NCI-H146 treated with DMSO at 0.1 percent for 48 hours (cell line): ENCODE measurements around the gene ATP13A2.
A peak's percentile ranks its signal among the peaks of the same experiment; 100 is the strongest.
"Not testable (repeated sequence)": the region's sequence is repeated elsewhere in the genome, so short reads cannot be mapped to it uniquely, and the experiment has no call there.

Experiments
- DNase-seq: peaks from one replicate; lab custom pipeline; 2025; ENCODE audit not compliant: unreplicated experiment; lab: John Stamatoyannopoulos, UW

The ATP13A2 gene

DNA sequence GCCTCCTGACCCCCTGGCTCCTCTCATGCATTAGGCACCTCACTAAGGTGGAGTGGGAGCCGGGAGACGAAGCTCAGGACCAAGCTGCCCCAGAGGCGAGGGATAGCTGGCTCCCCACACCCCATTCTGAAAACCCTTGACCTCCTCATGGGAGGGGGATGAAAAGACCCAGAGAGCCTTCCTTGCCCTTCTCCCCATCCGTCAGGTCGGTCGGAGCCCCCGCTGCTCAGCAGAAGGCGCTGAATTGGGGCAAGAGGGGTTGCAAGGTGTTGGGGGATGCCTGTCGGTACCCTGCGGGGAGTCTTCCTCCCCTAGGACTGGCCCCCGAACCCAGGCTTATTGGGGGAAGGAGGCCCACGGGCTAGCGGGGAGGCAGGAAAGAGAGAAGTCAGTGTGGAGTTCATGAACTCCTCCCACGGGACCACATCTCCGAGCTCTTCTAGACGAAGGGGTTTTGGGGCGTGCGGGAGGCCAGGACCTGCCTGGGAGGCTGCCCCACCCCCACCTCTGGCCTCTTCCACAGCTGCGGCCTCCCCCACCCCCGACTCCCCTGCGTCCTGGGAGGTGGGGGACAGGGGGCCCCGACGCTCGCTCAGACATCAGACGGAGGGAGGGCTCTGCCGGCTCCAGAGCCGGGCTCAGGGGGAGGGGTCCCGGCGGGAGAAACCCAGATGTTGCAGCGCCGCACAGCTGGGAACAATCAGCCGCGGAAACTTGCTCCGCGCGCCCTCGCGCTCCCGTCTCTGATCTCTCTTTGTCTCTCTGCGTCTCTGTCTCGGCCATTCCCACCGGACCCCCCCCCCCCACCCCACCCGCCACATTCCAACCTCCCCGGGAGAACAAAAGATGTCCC, 32.0 kb downstream of the ATP13A2 start:
- DNase-seq: no peak

DNA sequence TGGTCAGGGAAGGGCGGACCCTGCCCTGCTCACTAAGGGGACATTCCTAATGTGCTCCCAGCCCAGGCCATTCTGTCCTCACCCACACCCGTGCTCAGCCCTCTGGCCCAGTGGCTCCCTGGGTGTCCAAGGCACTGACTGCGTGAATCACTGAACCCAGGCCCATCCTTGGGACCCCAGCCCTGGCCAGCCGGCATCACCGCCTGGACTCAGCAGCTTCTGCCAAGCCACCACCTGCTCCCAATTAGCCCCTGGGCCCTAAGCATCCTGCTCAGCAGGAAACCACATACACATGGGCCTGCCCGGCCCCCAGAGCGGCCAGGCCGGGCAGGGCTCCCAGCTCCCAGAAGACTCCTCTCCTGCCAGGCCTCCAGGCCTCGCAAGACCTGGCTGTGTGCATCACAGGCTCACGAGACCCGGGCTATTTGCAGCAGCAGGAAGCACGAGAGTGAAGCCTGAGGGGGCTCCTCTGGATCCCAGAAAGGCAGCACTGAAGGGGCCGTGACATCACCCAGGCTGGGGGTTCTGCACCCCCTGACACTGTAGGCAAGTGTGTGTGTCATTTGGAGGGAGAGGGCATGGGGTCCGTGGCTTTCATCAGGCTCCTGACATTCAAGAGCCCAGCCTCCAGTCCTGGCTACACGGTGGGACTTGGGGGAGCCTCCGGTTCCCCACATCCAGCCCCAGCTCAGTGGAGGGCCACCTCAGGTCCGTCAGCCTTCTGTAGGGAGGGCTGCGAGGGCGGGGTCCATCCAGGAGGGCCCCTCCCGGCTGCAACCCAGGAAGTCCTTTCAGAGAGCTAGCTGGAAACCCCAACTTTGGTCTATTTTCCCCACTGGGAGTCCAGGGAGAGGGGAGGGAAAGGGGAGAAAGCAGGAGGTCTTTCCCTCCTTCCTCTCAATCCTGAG, 32.9 kb downstream of the ATP13A2 start:
- DNase-seq: peak; percentile 27

DNA sequence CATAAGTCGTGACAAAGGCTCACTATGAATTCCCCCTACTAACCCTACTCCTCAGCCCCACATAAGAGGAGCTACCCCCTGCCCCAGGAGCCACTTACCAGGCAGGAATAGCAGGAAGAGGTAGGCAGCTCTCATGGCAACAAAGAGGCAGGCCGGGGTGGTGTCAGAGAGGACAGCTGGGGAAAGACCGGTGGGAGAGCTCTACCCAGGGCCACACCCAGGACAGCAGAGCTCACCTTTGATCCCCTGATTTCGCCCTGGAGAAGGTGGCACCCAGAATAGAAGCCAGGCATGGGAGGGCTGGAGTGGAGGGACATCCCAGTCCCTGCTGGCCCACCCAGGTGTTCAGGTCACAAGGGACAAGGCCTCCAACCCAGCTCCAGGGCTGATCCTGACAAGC, 33.6 kb downstream of the ATP13A2 start:
- DNase-seq: no peak

DNA sequence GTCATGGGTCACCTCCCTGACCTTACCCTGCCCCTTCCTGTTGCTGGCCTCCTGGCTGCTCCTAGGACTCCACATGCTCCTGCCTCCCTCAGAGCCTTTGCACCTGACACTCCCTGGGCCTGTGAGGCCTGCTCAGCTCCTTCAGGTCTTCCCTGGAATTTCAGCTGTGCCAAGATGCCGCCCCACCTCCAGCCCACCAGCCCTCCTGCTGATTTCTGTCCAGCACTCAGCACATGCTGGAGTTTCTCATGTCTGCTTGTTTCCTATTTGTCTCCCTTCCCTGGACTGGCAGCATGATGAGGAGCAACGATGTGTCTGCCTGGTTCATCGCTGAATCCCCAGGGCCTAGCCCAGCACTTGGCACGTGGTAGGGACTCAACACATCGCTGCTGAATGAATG, 34.4 kb downstream of the ATP13A2 start:
- no peak for DNase-seq

DNA sequence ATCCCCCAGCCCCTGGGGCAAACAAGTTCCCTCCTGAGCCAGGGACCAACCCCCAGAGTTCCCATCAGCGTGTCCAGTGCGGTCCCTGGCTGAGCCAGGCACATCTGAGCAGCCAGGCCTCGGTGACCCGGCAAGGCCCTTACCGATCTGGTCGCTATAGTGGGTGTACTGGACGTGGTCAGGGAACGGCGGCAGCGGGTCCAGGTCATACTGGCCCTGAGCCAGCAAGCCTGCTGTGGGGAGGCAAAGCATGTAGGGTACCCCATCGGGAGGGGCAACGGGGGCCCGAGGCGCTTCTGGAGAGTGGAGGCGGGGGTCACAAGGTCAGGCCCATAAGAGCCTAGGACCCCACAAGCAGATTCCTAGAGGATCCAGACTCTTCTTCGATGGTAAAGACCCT, 34.8 kb downstream of the ATP13A2 start:
- DNase-seq: no peak

DNA sequence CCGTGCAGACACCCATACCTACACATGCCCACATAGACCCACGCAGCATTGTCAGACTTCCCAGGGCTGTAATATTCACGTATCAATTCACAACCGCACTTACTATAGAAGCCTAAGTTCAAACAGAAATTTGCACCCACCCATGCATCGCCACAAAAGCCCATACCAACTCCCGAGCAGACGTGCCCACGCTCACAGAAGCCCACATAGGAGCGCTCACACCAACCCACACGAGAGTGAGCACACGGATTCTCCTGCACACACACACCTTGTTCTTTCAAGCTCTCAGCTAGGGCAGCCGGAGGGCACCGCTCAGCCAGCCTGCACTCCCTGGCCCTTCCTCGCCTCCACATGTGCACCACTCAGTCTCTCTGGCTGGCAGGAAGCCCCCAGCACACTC, 35.9 kb downstream of the ATP13A2 start:
- DNase-seq: no peak

DNA sequence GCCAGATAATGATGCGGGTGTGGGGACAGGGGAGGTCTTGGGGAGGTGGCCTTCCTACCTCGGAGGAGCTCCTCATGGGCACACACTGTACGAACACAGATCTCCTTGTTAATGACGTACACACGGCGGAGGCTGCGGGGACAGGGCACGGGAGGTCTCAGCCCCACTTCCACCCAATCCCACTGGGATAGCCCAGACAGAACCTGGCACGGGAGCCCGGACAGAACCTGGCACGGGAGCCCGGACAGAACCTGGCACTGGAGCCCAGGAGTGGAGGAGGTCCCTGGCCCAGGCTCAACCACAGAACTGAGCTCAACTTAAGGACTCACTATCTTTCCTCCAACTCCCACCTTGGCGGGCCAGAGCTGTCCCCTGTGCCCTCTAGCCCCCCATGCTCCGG, 36.5 kb downstream of the ATP13A2 start:
- DNase-seq: no peak

DNA sequence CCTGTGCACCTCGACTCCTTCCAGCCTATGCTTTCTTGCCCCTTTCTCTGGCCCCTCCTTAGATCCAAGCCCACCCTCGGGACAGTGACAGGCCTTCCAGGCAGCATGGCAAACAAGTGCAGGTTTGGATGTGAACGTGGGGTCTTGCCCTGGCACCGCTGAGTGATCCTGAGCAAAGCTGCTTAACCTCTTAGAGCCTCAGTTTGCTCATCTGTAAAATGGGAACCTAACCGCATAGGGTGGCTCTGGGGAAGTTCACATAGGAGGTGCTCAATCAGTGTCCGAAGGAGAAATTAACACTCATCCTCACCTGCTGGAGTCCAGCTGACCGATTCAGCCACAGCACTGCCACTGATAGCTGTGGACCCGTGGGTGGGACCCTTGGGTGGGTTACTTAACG, 38.5 kb downstream of the ATP13A2 start:
- DNase-seq: no peak

DNA sequence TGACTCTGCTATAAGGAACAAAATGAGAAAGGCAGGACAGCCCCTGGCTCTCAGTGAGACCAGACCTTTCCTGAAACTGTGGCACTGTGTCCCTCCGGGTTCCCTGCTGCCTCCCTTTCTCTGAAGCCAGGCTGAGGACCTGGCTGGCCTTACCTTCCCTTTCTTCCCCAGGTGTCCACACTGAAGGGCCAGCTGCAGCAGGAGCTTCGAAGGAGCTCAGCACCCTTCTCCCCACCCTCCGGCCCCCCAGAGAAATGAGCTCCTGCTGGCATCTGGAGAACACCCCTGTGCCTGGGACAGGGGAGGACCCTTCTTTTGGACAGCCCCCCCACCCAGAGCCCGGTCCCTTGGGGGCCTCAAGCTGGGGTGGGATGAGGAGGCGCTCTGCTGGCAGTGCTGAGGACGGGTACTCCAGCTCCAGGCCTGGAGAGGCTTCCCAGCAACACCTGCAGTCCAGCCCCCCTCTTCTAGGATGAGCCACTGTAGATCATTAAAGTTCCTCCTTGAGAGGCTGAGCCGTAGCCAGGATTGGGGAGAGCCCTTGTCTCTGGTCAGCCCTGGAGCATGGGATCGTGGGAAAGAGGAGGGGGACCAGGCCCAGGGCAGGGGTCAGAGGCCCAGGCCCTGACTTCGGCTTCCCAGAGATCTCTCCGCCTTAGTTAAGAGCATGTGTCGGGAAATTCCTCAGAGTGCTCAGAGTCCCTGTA, 39.4 kb downstream of the ATP13A2 start:
- DNase-seq: no peak

DNA sequence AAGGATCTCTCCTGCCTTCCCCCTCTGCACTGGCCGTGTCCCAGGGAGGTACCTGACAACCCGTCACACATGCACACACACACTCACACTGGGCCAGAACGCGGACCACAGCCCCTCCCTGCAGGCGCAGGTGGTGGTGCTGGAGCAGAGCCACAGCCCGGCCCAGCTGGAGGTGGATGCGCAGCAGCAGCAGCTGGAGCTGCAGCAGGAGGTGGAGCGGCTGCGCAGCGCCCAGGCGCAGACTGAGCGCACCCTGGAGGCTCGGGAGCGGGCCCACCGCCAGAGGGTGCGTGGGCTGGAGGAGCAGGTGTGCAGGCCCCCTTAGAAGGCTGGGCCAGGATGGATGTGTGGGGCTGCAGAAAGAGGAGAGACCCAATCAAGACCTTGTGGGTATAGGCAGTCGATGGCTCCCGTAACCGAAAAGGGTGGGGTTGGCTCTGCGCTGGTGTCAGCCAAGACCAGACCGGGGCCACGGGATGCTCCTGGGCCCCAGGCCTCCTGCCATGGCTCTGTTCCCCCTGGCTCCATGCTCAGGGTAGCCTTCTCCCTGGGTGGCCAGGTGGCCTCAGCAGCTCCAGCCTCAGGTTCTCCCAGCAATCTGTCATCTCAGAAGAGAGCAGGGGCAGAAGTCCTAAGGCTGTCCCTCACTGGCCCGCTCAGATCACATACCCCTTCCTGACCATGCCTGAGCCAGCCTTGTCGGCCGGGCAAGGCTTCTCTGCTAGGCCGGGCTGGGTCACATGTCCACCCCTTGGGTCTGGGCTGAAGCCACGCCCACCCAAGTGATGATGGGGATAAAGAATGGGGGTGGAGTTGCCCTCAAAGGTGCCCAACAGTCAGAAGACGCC, 40.2 kb downstream of the ATP13A2 start:
- peak; percentile 39 for DNase-seq

DNA sequence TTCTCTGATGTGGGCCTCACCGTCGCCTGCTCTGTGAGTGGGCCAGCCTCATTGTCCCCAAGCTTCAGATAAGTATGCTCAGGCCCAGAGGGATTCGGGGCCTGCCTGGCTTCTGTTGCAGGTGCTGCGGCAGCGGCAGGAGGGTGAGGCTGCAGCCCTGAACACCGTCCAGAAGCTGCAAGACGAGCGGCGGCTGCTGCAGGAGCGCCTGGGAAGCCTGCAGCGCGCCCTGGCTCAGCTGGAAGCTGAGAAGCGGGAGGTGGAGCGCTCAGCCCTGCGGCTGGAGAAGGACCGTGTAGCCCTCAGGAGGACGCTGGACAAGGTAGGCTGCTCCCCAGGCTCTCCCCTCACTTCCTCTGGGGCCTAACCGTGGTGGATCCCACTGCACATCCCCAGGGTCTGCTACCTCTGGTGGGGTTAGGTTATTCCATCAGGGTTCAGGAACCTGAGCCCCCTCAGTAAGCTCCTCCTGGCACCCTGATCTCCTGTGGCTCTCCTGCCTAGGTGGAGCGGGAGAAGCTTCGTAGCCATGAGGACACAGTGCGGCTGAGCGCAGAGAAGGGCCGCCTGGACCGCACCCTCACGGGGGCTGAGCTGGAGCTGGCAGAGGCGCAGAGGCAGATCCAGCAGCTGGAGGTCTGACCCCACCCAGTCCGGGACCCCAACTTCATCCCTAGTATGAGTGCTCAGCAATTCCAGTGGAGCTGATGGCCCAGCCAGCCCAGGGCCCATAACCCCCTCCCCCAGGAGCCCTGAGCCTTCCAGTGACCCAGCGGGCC, 41.4 kb downstream of the ATP13A2 start:
- DNase-seq: no peak

DNA sequence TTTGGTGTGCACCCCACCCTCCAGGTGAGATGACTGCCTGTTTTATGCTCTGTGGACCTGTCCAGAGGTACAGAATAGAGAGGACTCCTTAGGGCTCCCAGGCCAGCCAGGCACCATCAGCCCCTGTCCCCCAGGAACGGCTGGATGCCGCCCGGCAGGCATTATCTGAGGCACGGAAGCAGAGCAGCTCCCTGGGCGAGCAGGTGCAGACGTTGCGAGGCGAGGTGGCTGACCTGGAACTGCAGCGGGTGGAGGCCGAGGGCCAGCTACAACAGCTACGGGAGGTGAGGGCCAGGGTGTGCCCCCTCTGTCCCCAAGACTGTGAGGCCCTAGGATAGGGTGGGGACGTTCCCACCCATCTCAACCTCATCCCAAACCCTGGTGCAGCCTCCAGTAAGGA, 42.1 kb downstream of the ATP13A2 start:
- no peak for DNase-seq

DNA sequence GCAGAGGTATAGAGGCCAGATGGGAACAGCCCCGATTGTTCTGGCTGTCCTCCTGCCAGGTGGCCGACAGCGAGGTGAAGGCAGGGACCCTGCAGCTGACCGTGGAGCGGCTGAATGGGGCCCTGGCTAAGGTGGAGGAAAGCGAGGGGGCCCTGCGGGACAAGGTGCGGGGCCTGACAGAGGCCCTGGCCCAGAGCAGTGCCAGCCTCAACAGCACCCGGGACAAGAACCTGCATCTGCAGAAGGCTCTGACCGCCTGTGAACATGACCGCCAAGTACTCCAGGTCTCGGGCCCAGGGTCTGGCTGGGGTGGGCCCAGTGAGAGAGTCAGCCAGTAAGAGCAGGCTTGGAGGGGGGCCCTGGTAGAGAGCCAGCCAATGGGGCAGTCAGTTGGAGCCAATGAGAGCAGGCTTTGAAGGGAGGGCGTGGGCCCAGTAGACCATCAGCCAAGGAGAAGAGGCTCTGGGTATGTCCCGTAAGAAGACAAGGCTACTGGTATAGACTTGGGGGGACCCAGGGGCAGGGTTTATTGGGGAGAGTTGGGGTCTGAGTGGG, 42.6 kb downstream of the ATP13A2 start:
- DNase-seq: no peak

DNA sequence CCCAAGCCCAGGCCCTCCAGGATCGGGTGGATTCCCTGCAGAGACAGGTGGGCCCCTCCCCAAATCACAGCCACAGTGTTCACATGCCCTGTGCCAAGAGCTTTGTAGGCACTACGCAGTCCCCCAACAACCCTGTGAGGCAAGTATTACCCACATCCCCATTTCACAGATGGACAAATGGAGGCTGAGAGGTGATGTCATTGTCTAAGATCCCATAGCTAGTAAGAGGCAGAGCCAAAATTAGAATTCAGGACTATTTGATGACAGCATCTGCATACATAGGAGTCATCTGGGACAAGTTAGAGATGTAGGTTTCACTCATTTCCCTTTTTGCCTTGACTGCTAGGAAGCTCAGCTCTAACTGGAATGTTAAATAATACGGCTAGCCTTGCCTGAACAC, 43.4 kb downstream of the ATP13A2 start:
- no peak for DNase-seq

DNA sequence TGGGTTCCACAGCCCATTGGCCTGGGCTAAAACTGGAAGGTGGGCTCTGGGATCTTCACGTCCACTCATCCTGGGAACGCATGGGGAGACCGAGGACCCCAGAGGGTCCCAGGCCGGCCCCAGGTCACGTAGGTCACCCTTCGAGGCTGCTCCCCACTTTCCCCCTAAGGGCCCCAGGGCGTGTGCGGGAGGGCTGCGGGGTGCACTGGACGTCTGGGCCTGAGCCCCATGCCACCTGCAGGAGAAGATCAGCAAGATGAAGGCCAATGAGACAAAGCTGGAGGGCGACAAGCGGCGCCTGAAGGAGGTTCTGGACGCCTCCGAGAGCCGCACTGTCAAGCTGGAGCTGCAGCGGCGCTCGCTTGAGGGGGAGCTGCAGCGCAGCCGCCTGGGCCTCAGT, 43.8 kb downstream of the ATP13A2 start:
- DNase-seq: no peak

DNA sequence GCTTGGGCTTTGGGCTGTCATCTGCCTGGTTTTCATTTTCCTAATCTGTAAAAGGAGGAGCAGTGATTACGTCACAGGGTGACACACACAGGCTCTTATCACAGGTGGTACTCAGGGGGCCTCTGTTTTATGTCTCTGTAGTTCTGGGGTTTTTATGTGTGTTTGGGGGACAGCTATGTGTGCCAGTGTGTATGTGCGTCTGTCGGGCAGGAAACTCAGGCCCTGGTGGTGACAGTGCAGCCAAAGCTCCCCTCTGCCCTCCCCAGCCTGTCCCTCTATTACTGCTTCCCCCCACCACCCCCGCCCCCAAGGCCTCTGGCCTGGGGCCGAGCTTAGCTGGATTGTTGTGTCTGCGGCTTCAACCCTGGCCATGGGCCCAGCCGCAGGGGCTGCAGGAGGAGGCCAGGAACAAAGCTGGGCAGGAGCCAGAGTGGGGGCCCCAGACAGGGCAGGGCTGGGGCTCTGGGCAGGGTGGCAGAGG, 44.6 kb downstream of the ATP13A2 start:
- no peak for DNase-seq

DNA sequence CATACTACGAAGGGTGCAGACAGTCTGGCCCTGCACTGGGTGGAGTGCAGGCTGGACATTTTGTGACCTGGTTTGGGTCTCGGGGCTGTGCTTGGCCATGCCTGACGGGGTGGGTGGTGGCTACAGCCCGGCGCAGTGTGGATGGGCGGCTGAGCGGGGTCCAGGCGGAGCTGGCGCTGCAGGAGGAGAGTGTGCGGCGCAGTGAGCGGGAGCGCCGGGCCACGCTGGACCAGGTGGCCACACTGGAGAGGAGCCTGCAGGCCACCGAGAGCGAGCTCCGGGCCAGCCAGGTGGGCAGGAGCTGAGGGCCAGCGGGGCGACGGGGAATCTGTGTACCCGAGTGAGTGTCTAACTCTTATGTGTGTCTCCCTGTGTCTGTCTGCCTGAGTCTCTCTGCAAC, 45.4 kb downstream of the ATP13A2 start:
- DNase-seq: no peak

DNA sequence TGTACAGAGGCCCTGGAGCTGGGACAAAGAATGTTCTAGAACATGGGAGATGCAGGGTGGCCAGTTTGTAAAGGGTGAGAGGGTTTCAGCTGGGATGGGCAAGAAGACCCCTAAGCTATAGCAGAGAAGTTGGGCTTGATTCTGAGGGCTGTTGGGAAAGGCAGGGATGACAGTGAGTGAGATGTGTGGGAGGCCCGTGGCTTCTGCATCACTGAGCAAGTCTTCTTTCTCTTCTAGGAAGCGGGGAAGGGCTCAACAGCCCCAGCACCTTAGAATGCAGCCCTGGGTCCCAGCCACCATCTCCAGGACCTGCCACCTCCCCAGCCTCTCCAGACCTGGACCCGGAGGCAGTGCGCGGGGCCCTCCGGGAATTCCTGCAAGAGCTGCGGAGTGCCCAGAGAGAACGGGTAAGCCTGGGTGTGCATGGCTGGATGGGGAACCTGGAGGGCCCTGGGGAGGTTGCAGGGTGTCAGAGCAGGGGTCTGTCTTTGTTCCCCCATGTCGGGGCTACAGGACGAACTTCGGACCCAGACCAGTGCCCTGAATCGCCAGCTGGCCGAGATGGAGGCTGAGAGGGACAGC, 46.2 kb downstream of the ATP13A2 start:
- DNase-seq: no peak

DNA sequence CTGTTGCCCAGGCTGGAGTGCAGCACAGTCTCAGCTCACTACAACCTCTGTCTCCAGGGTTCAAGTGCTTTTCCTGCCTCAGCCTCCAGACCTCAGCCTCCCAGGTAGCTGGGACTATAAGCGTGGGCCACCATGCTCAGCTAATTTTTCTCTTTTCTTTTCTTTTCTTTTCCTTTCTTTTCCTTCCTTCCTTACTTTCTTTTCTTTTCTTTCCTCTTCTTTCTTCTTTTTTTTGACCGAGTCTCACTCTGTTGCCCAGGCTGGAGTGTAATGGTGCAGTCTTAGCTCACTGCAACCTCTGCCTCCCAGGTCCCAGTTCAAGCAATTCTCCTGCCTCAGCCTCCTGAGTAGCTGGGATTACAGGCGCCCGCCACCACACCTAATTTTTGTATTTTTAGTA, 47.6 kb downstream of the ATP13A2 start:
- DNase-seq: not testable (repeated sequence)
